PFSK-1 (cell line): ENCODE data around the gene ECSCR.

ENCODE experiments used
- POLR2AphosphoS5 ChIP-seq: IDR thresholded peaks from 2 replicates; pipeline ENCODE4 v1.6.1; 2012; ENCODE audit warnings: low read depth, mild to moderate bottlenecking, control low read depth, low read length, moderate library complexity
- SIN3A ChIP-seq: IDR thresholded peaks from 2 replicates; pipeline ENCODE4 v1.6.1; 2012; ENCODE audit warnings: mild to moderate bottlenecking, low read length, moderate library complexity, borderline replicate concordance; ENCODE audit not compliant: insufficient read depth

GRCh38 chr5:139458580-139459407 is 3.7 kb downstream of the ECSCR start:
- no peak for TF ChIP-seq SIN3A
- TF ChIP-seq POLR2AphosphoS5, result no peak
